Endothelial cell of umbilical vein (primary cell): ENCODE data around the gene FAM53A. TPM values are rescaled to one million over a fixed set of nuclear protein-coding genes. Genes with fewer than 3 reads are reported as not detected.

ENCODE experiments used
- BruUV-seq: library from RNA; stranded (reverse); fragments of 400-500 nt; replicated peaks from 2 replicates; lab custom pipeline; 2021; lab: Mats Ljungman, UMichigan
- CTCF ChIA-PET: fragments of 300-600, 350-600 bp; sonication (Branson Sonifier 250); formaldehyde crosslinking; loops from one replicate; lab custom pipeline; 2021; ENCODE audit warnings: antibody characterized with exemption, inconsistent platforms; lab: Charles Lee
- POLR2A ChIA-PET: fragments of 300-600, 350-600 bp; sonication (Branson Sonifier 250); formaldehyde crosslinking; loops from one replicate; lab custom pipeline; 2021; ENCODE audit warnings: antibody characterized with exemption, inconsistent platforms; lab: Charles Lee
- DNase-seq: peaks from one replicate; pipeline ENCODE4 v3.0.0-alpha.2; 2011; ENCODE audit warnings: low read depth, low spot score
- FAIRE-seq: peaks from 2 replicates; lab custom pipeline; 2011; peaks lifted over from hg19 to GRCh38; lab: Jason Lieb, UNC
- H2AFZ ChIP-seq: 2 replicates; pipeline ENCODE4 v1.6.0; 2012; ENCODE audit warnings: low read depth, low read length, control low read depth, inconsistent platforms
- H3K27ac ChIP-seq: 2 replicates; pipeline ENCODE4 v1.5.1; 2011; ENCODE audit warnings: low read depth, mild to moderate bottlenecking, control low read depth, low read length, moderate library complexity; ENCODE audit not compliant: insufficient read depth
- H3K27me3 ChIP-seq, 2 experiments: 2 replicates each; pipeline versions ENCODE4 v1.6.0 to v1.6.1; 2011; ENCODE audit warnings: low read length in 2 of 2, mixed read lengths in 1 of 2; ENCODE audit not compliant: control insufficient read depth in 2 of 2, insufficient read depth in 2 of 2
- H3K36me3 ChIP-seq, 2 experiments: 2 replicates in 1 of 2; 3 replicates in 1 of 2; pipeline ENCODE4 v1.5.1; 2011; ENCODE audit warnings: low read length in 2 of 2, mild to moderate bottlenecking in 1 of 2, moderate library complexity in 1 of 2; ENCODE audit not compliant: control insufficient read depth in 2 of 2, insufficient read depth in 2 of 2; ENCODE audit errors: extremely low read depth in 1 of 2
- H3K4me1 ChIP-seq: 3 replicates; pipeline ENCODE4 v1.5.1; 2011; ENCODE audit warnings: mild to moderate bottlenecking, low read length; ENCODE audit not compliant: control insufficient read depth, insufficient read depth; ENCODE audit errors: extremely low read depth
- H3K4me2 ChIP-seq: 2 replicates; pipeline ENCODE4 v1.6.1; 2011; ENCODE audit warnings: low read length, control low read depth, mixed read lengths; ENCODE audit not compliant: insufficient read depth
- H3K4me3 ChIP-seq, 3 experiments: fragments of 200-600 bp in 1 of 3; sonication (generic), shearing (Covaris generic) in 1 of 3; replicated peaks in 1 of 3; 2 replicates each; pipeline ENCODE4 v1.5.1; 2011 to 2016; ENCODE audit warnings: control low read depth in 3 of 3, low read length in 3 of 3, mild to moderate bottlenecking in 2 of 3, inconsistent platforms in 1 of 3, low read depth in 1 of 3, moderate library complexity in 1 of 3; ENCODE audit not compliant: insufficient read depth in 1 of 3
- H3K79me2 ChIP-seq: 2 replicates; pipeline ENCODE4 v1.6.0; 2012; ENCODE audit warnings: low read length, inconsistent platforms; ENCODE audit not compliant: control insufficient read depth, insufficient read depth
- H3K9ac ChIP-seq: replicated peaks from 2 replicates; pipeline ENCODE3; 2011; ENCODE audit warnings: low read length, control low read depth; ENCODE audit not compliant: insufficient read depth; ENCODE audit errors: extremely low read depth
- H3K9me1 ChIP-seq: replicated peaks from 3 replicates; pipeline ENCODE4 v1.6.0; 2011; ENCODE audit warnings: mild to moderate bottlenecking, low read length; ENCODE audit not compliant: control insufficient read depth, insufficient read depth; ENCODE audit errors: extremely low read depth
- H3K9me3 ChIP-seq: replicated peaks from 2 replicates; pipeline ENCODE4 v1.5.1; 2012; ENCODE audit warnings: low read length, inconsistent platforms; ENCODE audit not compliant: control insufficient read depth, insufficient read depth
- H4K20me1 ChIP-seq: replicated peaks from 2 replicates; pipeline ENCODE3; 2011; ENCODE audit warnings: mild to moderate bottlenecking, low read length; ENCODE audit not compliant: control insufficient read depth, insufficient read depth; ENCODE audit errors: extremely low read depth
- CTCF ChIP-seq, 2 donors: IDR thresholded peaks; 1 replicate in 1 of 2; 2 replicates in 1 of 2; pipeline ENCODE4 v1.5.1; 2011; ENCODE audit warnings: low read length in 2 of 2, mild to moderate bottlenecking in 2 of 2, moderate library complexity in 2 of 2, control low read depth in 1 of 2, inconsistent platforms in 1 of 2, low read depth in 1 of 2; ENCODE audit not compliant: insufficient read depth in 1 of 2; ENCODE audit errors: extremely low read depth in 1 of 2
- EZH2 ChIP-seq: IDR thresholded peaks from 2 replicates; pipeline ENCODE4 v1.6.1; 2012; ENCODE audit warnings: borderline replicate concordance, low read depth, mild to moderate bottlenecking, moderate library complexity, low read length, inconsistent platforms; ENCODE audit not compliant: severe bottlenecking
- JUN ChIP-seq: IDR thresholded peaks from 2 replicates; pipeline ENCODE4 v1.6.1; 2011; ENCODE audit warnings: borderline replicate concordance, low read depth; ENCODE audit not compliant: insufficient read length, insufficient read depth
- POLR2A ChIP-seq: IDR thresholded peaks from 2 replicates; pipeline ENCODE4 v1.6.1; 2012; ENCODE audit warnings: low read depth, mild to moderate bottlenecking, control low read depth, low read length
- dilution Hi-C: fragments of 300-500 bp; cut with MboI; formaldehyde crosslinking; loops from one replicate; pipeline ENCODE4 v1.15.0; 2019; ENCODE audit warnings: low sequenced_read_pairs; ENCODE audit not compliant: extremely low pct_ligation_motif_present
- intact Hi-C: fragments of 100-400 bp; cut with micrococcal nuclease; formaldehyde crosslinking; loops from one replicate; pipeline ENCODE4 v1.10.0; 2022
- polyA plus RNA-seq, 4 experiments: library from polyadenylated mRNA; depleted of rRNA in 3 of 4; stranded (reverse) in 3 of 4; unstranded in 1 of 4; fragments of >200 nt; gene quantifications; 2 replicates each; pipeline versions ENCODE4 v1.2.1 to v1.2.3, GENCODE V29; 2011 to 2012; ENCODE audit warnings: missing spikeins in 1 of 4
- total RNA-seq: library from RNA; stranded (reverse); gene quantifications from 2 replicates; pipeline ENCODE4 v1.2.3, GENCODE V29; 2021

The FAM53A gene
- total and polyA plus RNA-seq, 2 donors (not counting 3 experiments of a cell fraction or from before 2014, with no cell fraction given), result 1.3 to 1.7 TPM

DNA sequence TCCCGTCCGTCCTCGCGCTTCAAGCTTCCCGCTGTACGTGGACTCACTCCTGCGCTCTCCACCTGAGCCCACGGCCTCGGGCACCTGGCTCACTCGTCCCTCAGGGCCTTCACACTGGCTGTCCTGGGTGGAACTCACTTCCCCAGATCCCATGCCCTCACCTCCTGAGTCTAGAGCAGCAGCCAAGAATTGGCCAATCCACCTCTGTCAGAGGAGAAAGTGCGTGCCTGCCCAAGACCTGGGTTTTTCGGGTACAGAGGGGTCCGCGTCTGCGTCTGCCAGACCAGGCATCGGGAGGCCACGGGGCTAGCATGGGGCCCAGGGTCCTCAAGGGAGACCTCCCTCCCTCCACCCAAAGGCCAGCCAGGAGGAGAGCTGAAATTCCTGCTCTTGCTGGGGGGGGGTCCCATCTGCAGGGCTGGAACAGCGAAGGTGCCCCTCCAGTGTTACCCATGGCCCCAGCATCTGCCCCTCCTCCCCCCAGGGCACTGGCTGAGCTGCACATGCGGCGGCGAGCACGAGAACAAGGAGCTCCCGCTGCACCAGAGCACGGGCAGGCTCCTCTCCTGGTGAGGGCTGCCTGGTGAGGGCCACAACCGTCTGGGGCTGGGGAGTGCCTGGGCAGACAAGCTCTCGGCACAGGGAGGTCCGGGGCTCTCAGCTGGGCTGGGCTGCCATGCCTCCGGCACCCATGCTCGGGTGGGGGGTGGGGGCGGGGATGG is 47.5 kb downstream of the FAM53A start:
- Histone ChIP-seq H3K4me1 (no peaks in the 10 kb centered on the region), H3K36me3 (no peaks in the 10 kb centered on the region), H3K79me2 (no peaks in the 10 kb centered on the region), H3K9me1 (no peaks in the 10 kb centered on the region), H4K20me1 (no peaks in the 10 kb centered on the region), H3K4me2 (no peak overlapping the region), H3K9me3 (no peaks in the 10 kb centered on the region), H3K9ac (no peak overlapping the region), H3K27ac (no peak overlapping the region), H3K4me3 (no peak overlapping the region), H2AFZ (no peak overlapping the region), H3K27me3 (no peaks in the 10 kb centered on the region)
- TF ChIP-seq CTCF (IDR thresholded peaks at IDR 0.05; ENCODE audit: extremely low read depth in 1 of 2, insufficient read depth in 1 of 2, low read depth in 1 of 2, low read length in 2 of 2), result no peak
- TF ChIP-seq JUN, result no peak
- no peak for TF ChIP-seq EZH2
- TF ChIP-seq POLR2A, result no peak
- no TSS peak for BruUV-seq
- no peak for DNase-seq
- ChIA-PET CTCF (no interaction called here), POLR2A (no interaction called here)
- FAIRE-seq, result no peak
- intact Hi-C loops, result no loop called here
- dilution Hi-C loops, result no loop called here

DNA sequence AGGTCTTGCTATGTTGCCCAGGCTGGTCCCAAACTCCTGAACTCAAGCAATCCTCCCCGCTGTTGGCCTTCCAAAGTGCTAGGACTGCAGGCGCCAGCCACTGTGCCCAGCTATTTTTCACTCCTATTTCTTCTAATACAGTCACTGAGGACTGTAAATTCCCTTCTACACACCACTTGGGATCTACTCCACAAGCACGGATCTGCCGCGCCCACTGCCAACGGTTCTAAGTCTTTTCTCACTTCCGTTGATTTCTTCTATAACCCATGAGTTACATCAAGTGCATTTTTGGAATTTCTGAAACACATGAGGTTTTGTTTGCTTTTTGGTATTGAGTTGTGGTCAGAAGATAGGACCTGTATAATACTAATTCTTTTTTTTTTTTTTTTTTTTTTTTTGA is 48.6 kb downstream of the FAM53A start:
- dilution Hi-C loops, result no loop called here
- FAIRE-seq, result no peak

More for the DNA sequence above, 48.6 kb downstream of the FAM53A start:
- H3K9me1 ChIP-seq, result no peaks in the 10 kb centered on the region
- no peaks in the 10 kb centered on the region for H3K4me1 ChIP-seq
- no peak overlapping the region for H3K4me3 ChIP-seq
- ChIA-PET CTCF (interaction anchor here (1.2 kb wide), 1 partner anchor 58 kb away, joined by 3 read pairs; no protein-coding TSS in a partner anchor), POLR2A (no interaction called here)
- H3K27me3 ChIP-seq, result no peaks in the 10 kb centered on the region
- H3K9ac ChIP-seq, result no peak overlapping the region
- DNase-seq, result no peak
- H3K9me3 ChIP-seq, result no peaks in the 10 kb centered on the region
- no peak overlapping the region for H2AFZ ChIP-seq
- no peaks in the 10 kb centered on the region for H3K36me3 ChIP-seq
- intact Hi-C loops, result no loop called here
- H3K4me2 ChIP-seq, result no peak overlapping the region
- no peaks in the 10 kb centered on the region for H4K20me1 ChIP-seq
- BruUV-seq, result no TSS peak
- no peak for TF ChIP-seq EZH2
- H3K79me2 ChIP-seq, result no peaks in the 10 kb centered on the region
- H3K27ac ChIP-seq, result no peak overlapping the region
